GM10248 (cell line): ENCODE measurements around the gene OR52E2.

Experiments
- CTCF ChIA-PET: fragments of 300-600 bp; sonication (Branson Sonifier 250); formaldehyde crosslinking; extraction: SDS; loops from one replicate; lab custom pipeline; 2021; ENCODE audit warnings: antibody characterized with exemption; lab: Yijun Ruan, JAX
- POLR2A ChIA-PET: fragments of 350-650 bp; sonication (Branson Sonifier 250); formaldehyde crosslinking; extraction: SDS; loops from one replicate; lab custom pipeline; 2020; ENCODE audit warnings: antibody characterized with exemption; lab: Yijun Ruan, JAX
- DNase-seq: peaks from one replicate; pipeline ENCODE4 v3.0.0; 2012; ENCODE audit errors: extremely low spot score
- TF ChIP-seq, protein P1 (sequence below): IDR thresholded peaks from 2 replicates; pipeline ENCODE4 v1.5.1; 2012; ENCODE audit warnings: mild to moderate bottlenecking, low read depth; ENCODE audit errors: extremely low read depth, missing control alignments, control extremely low read depth

Gene OR52E2

DNA sequence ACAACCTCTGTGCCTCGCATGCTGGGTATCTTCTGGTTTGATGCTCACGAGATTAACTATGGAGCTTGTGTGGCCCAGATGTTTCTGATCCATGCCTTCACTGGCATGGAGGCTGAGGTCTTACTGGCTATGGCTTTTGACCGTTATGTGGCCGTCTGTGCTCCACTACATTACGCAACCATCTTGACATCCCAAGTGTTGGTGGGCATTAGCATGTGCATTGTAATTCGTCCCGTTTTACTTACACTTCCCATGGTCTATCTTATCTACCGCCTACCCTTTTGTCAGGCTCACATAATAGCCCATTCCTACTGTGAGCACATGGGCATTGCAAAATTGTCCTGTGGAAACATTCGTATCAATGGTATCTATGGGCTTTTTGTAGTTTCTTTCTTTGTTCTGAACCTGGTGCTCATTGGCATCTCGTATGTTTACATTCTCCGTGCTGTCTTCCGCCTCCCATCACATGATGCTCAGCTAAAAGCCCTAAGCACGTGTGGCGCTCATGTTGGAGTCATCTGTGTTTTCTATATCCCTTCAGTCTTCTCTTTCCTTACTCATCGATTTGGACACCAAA, 12.6 kb downstream of the OR52E2 start:
- POLR2A ChIA-PET, result no interaction called here
- DNase-seq, result no peak
- TF ChIP-seq, protein P1, sequence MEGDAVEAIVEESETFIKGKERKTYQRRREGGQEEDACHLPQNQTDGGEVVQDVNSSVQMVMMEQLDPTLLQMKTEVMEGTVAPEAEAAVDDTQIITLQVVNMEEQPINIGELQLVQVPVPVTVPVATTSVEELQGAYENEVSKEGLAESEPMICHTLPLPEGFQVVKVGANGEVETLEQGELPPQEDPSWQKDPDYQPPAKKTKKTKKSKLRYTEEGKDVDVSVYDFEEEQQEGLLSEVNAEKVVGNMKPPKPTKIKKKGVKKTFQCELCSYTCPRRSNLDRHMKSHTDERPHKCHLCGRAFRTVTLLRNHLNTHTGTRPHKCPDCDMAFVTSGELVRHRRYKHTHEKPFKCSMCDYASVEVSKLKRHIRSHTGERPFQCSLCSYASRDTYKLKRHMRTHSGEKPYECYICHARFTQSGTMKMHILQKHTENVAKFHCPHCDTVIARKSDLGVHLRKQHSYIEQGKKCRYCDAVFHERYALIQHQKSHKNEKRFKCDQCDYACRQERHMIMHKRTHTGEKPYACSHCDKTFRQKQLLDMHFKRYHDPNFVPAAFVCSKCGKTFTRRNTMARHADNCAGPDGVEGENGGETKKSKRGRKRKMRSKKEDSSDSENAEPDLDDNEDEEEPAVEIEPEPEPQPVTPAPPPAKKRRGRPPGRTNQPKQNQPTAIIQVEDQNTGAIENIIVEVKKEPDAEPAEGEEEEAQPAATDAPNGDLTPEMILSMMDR, result no peak
- CTCF ChIA-PET, result no interaction called here

DNA sequence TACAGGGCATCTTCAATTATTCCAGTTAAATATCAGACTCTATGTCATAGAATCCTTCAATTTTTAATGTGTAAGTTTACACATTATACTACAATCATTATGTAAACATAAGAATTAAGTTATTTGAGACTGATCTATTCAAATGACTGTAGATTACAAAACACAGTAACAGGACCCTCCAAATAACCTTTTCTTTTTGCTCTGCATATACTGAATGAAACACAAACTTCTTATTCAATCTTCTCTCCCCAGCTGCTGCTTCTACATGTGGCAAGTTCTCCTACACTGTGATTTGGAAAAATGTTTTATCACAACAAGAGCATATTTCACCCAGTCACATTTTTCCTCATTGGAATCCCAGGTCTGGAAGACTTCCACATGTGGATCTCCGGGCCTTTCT, 13.2 kb downstream of the OR52E2 start, which contains the start of gene OR52J3:
Gene OR52J3, plus strand, starts transcription at position 301 of the 400 bp plus-strand sequence. Its CDS starts 0 bp downstream, at position 301.
- DNase-seq, result no peak
- TF ChIP-seq, protein P1, result no peak
- CTCF ChIA-PET, result no interaction called here
- POLR2A ChIA-PET, result no interaction called here

DNA sequence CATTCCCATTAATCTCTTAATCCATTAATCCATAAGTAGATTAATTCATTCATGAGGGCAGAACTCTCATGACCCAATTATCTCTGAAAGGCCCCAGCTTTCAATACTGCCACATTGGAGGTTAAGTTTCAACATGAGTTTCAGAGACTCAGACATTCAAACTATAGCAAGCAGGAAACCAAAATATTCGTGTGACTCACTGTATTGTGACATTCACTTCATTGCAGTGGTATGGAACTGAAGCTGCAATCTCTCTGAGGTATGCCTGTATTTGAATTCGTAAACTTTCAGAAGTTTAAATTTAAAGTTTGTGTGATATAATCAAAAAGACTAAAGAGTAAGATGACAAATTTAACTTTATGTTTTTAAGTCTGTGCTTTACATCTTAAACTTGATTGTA, 16.0 kb downstream of the OR52E2 start:
- no peak for DNase-seq
- ChIA-PET CTCF (no interaction called here), POLR2A (no interaction called here)
- TF ChIP-seq, protein P1, result no peak

DNA sequence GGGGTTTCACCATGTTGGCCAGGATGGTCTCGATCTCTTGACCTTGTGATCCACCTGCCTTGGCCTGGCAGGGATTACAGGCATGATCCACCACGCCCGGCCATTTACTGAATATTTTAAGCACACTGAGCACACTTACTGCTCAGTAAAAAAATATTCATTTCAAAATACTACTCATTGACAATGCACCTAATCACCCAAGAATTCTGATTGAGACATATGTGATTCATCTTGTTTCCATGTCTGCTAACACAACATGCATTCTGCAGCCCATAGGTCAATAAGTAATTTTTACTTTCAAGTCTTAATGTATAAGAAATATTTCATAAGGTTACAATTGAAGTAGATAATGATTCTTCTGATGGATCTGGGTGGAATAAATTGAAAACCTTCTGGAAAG, 17.3 kb downstream of the OR52E2 start:
- no peak for DNase-seq
- POLR2A ChIA-PET, result no interaction called here
- TF ChIP-seq, protein P1, result no peak
- CTCF ChIA-PET, result no interaction called here

DNA sequence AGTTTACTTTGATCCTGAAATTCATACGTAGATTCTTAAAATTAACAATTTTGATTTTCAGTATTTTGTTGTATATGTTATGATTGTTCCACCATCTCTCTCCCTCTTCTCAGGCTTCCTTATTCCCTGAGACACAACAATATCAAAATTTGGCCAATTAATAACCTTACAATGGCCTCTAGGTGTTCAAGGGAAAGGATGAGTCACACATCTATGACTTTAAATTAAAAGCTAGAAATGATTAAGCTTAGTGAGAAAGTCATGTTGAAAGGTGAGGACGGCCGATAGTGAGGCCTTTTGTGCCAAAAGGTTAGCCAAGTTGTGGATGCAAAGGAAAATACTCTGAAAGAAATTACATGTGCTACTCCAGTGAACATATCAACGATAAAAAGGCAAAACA, 18.6 kb downstream of the OR52E2 start:
- ChIA-PET CTCF (no interaction called here), POLR2A (no interaction called here)
- TF ChIP-seq, protein P1, result no peak
- no peak for DNase-seq

DNA sequence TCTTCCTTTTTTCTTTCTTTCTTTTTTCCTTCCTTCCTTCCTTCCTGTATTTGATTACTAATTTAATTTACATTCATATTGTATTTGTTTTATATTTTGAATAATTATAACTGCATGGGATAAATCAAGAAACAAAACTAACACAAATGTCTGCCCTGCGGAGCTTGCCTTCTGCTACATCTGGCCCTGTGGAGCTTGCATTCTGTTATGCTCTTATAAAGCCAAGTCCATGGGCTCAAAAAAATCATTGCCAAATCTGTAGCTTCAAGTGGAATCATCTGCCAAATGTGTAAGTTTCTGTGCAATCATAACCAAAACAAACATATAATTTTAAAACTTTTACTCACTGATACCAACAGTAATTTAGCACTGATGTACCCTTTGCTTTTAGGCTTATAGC, 21.1 kb downstream of the OR52E2 start:
- POLR2A ChIA-PET, result no interaction called here
- no peak for DNase-seq
- TF ChIP-seq, protein P1, result no peak
- CTCF ChIA-PET, result no interaction called here

DNA sequence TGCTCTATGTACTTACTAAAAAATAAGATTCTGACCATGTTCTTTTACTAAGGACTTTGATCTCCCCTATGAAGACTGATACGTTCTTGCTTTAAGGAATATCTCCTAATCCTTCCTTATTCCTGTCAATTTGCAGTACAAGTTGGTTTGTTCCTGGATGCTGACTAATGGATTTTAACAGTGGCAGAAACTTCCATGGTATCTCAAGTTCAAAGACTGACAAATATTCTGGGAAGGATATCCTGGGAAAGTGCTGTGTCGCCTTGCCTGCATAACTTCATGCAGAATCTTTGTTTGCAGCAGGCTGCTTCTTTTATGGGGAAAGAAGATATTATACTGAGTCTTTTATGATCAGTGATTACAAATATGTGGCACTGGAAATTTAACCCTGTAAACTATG, 21.5 kb downstream of the OR52E2 start:
- ChIA-PET CTCF (no interaction called here), POLR2A (no interaction called here)
- TF ChIP-seq, protein P1, result no peak
- no peak for DNase-seq
